ENCODE data around the gene CDH10.

Gene CDH10

GRCh38 chr5:24606971-24607370, 37.8 kb downstream of the CDH10 start:
- DNase-seq, result no peak

GRCh38 chr5:24602188-24602587, 42.6 kb downstream of the CDH10 start:
- Histone ChIP-seq H3K9me3 (replicated peaks; ENCODE audit: insufficient read depth, low read length) (no peaks in the 10 kb centered on the region), H3K4me1 (ENCODE audit: low read length) (no peaks in the 10 kb centered on the region), H3K9me2 (replicated peaks; ENCODE audit: insufficient read depth, low read length) (no peaks in the 10 kb centered on the region), H3K79me2 (ENCODE audit: low read length) (no peaks in the 10 kb centered on the region), H3K36me3 (replicated peaks; ENCODE audit: insufficient read depth, low read length) (no peaks in the 10 kb centered on the region), H3K4me2 (ENCODE audit: low read depth, low read length) (no peak overlapping the region), H3K27ac (ENCODE audit: low read length) (no peak overlapping the region), H2AFZ (ENCODE audit: low read length) (no peak overlapping the region), H4K20me1 (ENCODE audit: insufficient read depth, low read length) (no peaks in the 10 kb centered on the region), H3F3A (ENCODE audit: insufficient read depth, low read length) (no peaks in the 10 kb centered on the region), H3K4me3 (ENCODE audit: low read length) (no peak overlapping the region), H3K9ac (ENCODE audit: low read length) (no peak overlapping the region), H3K27me3 (replicated peaks; ENCODE audit: insufficient read depth, low read length) (no peaks in the 10 kb centered on the region)
- DNase-seq, result no peak
- TF ChIP-seq EZH2phosphoT487 (IDR thresholded peaks at IDR 0.05; ENCODE audit: low read length), result no peak
- TF ChIP-seq, protein P1, sequence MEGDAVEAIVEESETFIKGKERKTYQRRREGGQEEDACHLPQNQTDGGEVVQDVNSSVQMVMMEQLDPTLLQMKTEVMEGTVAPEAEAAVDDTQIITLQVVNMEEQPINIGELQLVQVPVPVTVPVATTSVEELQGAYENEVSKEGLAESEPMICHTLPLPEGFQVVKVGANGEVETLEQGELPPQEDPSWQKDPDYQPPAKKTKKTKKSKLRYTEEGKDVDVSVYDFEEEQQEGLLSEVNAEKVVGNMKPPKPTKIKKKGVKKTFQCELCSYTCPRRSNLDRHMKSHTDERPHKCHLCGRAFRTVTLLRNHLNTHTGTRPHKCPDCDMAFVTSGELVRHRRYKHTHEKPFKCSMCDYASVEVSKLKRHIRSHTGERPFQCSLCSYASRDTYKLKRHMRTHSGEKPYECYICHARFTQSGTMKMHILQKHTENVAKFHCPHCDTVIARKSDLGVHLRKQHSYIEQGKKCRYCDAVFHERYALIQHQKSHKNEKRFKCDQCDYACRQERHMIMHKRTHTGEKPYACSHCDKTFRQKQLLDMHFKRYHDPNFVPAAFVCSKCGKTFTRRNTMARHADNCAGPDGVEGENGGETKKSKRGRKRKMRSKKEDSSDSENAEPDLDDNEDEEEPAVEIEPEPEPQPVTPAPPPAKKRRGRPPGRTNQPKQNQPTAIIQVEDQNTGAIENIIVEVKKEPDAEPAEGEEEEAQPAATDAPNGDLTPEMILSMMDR (IDR thresholded peaks at IDR 0.05; ENCODE audit: low read length), result no peak
- TF ChIP-seq EZH2 (optimal IDR thresholded peaks at IDR 0.05; ENCODE audit: low read depth, low read length), result no peak

More at GRCh38 chr5:24606971-24607370, 37.8 kb downstream of the CDH10 start:
- no peak overlapping the region for H3K9ac ChIP-seq (ENCODE audit: low read length)
- H4K20me1 ChIP-seq (ENCODE audit: insufficient read depth, low read length), result no peaks in the 10 kb centered on the region
- no peak overlapping the region for H3K4me3 ChIP-seq (ENCODE audit: low read length)
- no peak for TF ChIP-seq EZH2phosphoT487 (IDR thresholded peaks at IDR 0.05; ENCODE audit: low read length)
- TF ChIP-seq EZH2 (optimal IDR thresholded peaks at IDR 0.05; ENCODE audit: low read depth, low read length), result no peak
- TF ChIP-seq, protein P1 (IDR thresholded peaks at IDR 0.05; ENCODE audit: low read length), result no peak
- H3K27me3 ChIP-seq (replicated peaks; ENCODE audit: insufficient read depth, low read length), result no peaks in the 10 kb centered on the region
- H3K4me1 ChIP-seq (ENCODE audit: low read length), result no peaks in the 10 kb centered on the region
- no peaks in the 10 kb centered on the region for H3F3A ChIP-seq (ENCODE audit: insufficient read depth, low read length)
- H3K9me2 ChIP-seq (replicated peaks; ENCODE audit: insufficient read depth, low read length), result no peaks in the 10 kb centered on the region
- no peak overlapping the region for H3K27ac ChIP-seq (ENCODE audit: low read length)
- H3K36me3 ChIP-seq (replicated peaks; ENCODE audit: insufficient read depth, low read length), result no peaks in the 10 kb centered on the region
- H2AFZ ChIP-seq (ENCODE audit: low read length), result no peak overlapping the region
- no peaks in the 10 kb centered on the region for H3K9me3 ChIP-seq (replicated peaks; ENCODE audit: insufficient read depth, low read length)
- H3K79me2 ChIP-seq (ENCODE audit: low read length), result no peaks in the 10 kb centered on the region
- H3K4me2 ChIP-seq (ENCODE audit: low read depth, low read length), result no peak overlapping the region

DNA sequence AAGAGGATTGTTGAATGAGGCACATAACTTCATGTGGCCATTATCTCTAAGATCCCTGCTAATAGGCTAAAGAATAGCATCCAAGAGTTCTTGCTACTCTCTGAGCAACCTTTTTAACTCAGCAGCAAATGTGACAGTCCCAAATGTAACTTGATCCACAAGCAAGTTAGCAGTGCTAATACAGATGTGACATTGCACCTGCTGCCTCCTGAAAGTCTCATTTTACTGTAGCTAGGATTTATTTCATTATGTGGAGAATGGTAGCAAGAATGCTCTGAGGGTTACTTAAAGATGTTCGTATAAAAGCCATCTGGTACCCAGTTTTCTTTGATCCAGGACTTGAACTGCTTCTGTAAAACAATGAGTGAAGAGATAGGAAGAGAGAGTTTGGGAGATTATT, 45.8 kb downstream of the CDH10 start:
- TF ChIP-seq EZH2 (optimal IDR thresholded peaks at IDR 0.05; ENCODE audit: low read depth, low read length) (no peak), EZH2phosphoT487 (IDR thresholded peaks at IDR 0.05; ENCODE audit: low read length) (no peak)
- TF ChIP-seq, protein P1 (IDR thresholded peaks at IDR 0.05; ENCODE audit: low read length), result no peak
- Histone ChIP-seq H3K4me2 (ENCODE audit: low read depth, low read length) (no peak overlapping the region), H2AFZ (ENCODE audit: low read length) (no peak overlapping the region), H3K79me2 (ENCODE audit: low read length) (no peaks in the 10 kb centered on the region), H3F3A (ENCODE audit: insufficient read depth, low read length) (no peaks in the 10 kb centered on the region), H3K9me3 (replicated peaks; ENCODE audit: insufficient read depth, low read length) (no peaks in the 10 kb centered on the region), H3K27ac (ENCODE audit: low read length) (no peak overlapping the region), H3K9ac (ENCODE audit: low read length) (no peak overlapping the region), H3K27me3 (replicated peaks; ENCODE audit: insufficient read depth, low read length) (no peaks in the 10 kb centered on the region), H3K36me3 (replicated peaks; ENCODE audit: insufficient read depth, low read length) (no peaks in the 10 kb centered on the region), H4K20me1 (ENCODE audit: insufficient read depth, low read length) (no peaks in the 10 kb centered on the region), H3K4me3 (ENCODE audit: low read length) (no peak overlapping the region), H3K9me2 (replicated peaks; ENCODE audit: insufficient read depth, low read length) (no peaks in the 10 kb centered on the region), H3K4me1 (ENCODE audit: low read length) (no peaks in the 10 kb centered on the region)
- no peak for DNase-seq

Measured in MM.1S (cell line).